Neutrophil (primary cell): ENCODE results near the gene MECR.

Source experiments
- H3K27ac ChIP-seq: fragments of 200-600 bp; sonication (generic); 2 replicates; pipeline ENCODE4 v1.5.1; 2016; ENCODE audit warnings: mild to moderate bottlenecking, moderate library complexity
- H3K27me3 ChIP-seq: fragments of 200-600 bp; sonication (generic); 2 replicates; pipeline ENCODE4 v1.6.0; 2016; ENCODE audit warnings: mild to moderate bottlenecking
- H3K36me3 ChIP-seq: fragments of 200-600 bp; sonication (generic); 2 replicates; pipeline ENCODE4 v1.5.1; 2017
- H3K4me1 ChIP-seq, 2 experiments: fragments of 200-600 bp in 1 of 2; sonication (generic) in 1 of 2; 1 replicate in 1 of 2; 2 replicates in 1 of 2; pipeline versions ENCODE4 v1.5.1 to v1.6.1; 2013 to 2016; ENCODE audit warnings: low read depth in 1 of 2, low read length in 1 of 2, mild to moderate bottlenecking in 1 of 2, moderate library complexity in 1 of 2; ENCODE audit not compliant: control insufficient read depth in 1 of 2, insufficient read depth in 1 of 2
- H3K4me3 ChIP-seq, 2 experiments: fragments of 200-600 bp in 1 of 2; sonication (generic) in 1 of 2; 1 replicate in 1 of 2; 2 replicates in 1 of 2; pipeline ENCODE4 v1.5.1; 2013 to 2016; ENCODE audit warnings: low read depth in 1 of 2, low read length in 1 of 2, mild to moderate bottlenecking in 1 of 2, moderate library complexity in 1 of 2
- H3K9me3 ChIP-seq: fragments of 200-600 bp; sonication (generic); 2 replicates; pipeline ENCODE4 v1.5.1; 2016
- TF ChIP-seq, protein P1 (sequence below): fragments of 200-600 bp; sonication (generic); IDR thresholded peaks from 2 replicates; pipeline ENCODE4 v1.5.1; 2016; ENCODE audit warnings: antibody characterized with exemption

Gene MECR

GRCh38 chr1:29208442-29208841 is 22.3 kb downstream of the MECR start:
- TF ChIP-seq, protein P1, sequence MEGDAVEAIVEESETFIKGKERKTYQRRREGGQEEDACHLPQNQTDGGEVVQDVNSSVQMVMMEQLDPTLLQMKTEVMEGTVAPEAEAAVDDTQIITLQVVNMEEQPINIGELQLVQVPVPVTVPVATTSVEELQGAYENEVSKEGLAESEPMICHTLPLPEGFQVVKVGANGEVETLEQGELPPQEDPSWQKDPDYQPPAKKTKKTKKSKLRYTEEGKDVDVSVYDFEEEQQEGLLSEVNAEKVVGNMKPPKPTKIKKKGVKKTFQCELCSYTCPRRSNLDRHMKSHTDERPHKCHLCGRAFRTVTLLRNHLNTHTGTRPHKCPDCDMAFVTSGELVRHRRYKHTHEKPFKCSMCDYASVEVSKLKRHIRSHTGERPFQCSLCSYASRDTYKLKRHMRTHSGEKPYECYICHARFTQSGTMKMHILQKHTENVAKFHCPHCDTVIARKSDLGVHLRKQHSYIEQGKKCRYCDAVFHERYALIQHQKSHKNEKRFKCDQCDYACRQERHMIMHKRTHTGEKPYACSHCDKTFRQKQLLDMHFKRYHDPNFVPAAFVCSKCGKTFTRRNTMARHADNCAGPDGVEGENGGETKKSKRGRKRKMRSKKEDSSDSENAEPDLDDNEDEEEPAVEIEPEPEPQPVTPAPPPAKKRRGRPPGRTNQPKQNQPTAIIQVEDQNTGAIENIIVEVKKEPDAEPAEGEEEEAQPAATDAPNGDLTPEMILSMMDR, result no peak
- no peaks in the 10 kb centered on the region for H3K9me3 ChIP-seq
- no peaks in the 10 kb centered on the region for H3K4me1 ChIP-seq
- no peaks in the 10 kb centered on the region for H3K36me3 ChIP-seq
- H3K4me3 ChIP-seq, result no peak overlapping the region
- no peak overlapping the region for H3K27ac ChIP-seq
- no peaks in the 10 kb centered on the region for H3K27me3 ChIP-seq

DNA sequence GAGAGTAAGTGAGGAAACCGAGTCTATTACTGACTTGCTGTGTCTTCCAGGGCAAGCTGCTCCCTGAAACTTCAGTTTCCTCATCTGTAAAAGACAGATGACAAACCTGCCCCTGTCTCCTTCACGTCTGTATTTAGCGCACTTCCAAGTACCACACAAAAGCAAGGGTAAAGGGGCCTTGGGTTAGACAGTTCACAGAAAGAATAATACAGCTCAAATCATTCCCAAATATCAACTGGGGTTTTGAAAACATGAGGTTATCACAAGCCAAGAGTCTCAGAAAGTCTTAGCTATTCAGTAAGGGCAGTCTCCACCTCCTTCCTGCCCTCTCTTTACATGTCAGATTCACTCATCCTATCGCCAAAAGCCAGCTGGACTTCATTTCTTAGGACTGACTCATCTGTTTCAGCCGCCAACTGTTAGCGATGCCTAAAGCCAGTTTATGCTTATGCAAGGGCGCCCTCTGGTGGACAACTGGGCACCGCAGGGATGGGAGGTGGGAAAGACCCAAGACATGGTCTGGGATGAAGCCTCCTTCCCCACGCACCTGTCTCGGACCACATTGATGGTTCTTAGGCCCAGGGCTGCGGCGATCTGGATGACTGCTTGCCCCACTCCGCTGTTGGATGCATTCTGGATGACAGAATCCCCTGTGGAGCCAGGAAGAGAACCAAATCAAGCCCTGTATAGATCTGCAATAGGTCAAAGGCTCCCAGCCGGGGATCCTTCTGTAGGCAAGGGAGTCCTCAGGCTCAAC is 28.0 kb downstream of the MECR start:
- peak overlapping the region; percentile 23 for H3K27ac ChIP-seq
- H3K4me3 ChIP-seq, result no peak overlapping the region
- no peaks in the 10 kb centered on the region for H3K36me3 ChIP-seq
- TF ChIP-seq, protein P1, result peak; percentile 93
- H3K4me1 ChIP-seq, result peaks cover 9 to 13% of the 10 kb centered on the region in 2 experiments
- H3K27me3 ChIP-seq, result no peaks in the 10 kb centered on the region
- no peaks in the 10 kb centered on the region for H3K9me3 ChIP-seq

DNA sequence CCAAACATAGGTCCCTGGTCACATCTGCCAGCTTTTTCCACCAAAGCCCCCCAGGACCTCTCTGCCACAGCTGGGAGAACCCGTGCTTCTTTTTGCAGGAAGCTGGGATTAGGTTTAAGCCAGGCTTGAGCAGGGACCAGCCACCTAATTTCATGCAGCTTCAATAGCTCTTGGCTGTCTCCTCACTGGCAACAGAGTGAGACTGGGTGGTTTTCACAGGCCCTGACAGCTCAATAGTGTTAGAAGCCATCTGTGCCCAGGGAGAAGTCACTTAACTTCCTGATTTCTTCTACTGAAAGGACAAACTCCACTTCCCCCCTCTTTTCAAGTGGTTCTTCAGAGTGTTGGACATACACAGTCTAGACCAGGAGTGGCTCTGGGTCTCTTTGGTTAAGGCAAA is 28.7 kb downstream of the MECR start:
- no peaks in the 10 kb centered on the region for H3K36me3 ChIP-seq
- peak overlapping the region; percentile 23 for H3K27ac ChIP-seq
- H3K27me3 ChIP-seq, result no peaks in the 10 kb centered on the region
- H3K4me3 ChIP-seq, result no peak overlapping the region
- no peaks in the 10 kb centered on the region for H3K9me3 ChIP-seq
- TF ChIP-seq, protein P1, result no peak
- peaks cover 9 to 13% of the 10 kb centered on the region in 2 experiments for H3K4me1 ChIP-seq

DNA sequence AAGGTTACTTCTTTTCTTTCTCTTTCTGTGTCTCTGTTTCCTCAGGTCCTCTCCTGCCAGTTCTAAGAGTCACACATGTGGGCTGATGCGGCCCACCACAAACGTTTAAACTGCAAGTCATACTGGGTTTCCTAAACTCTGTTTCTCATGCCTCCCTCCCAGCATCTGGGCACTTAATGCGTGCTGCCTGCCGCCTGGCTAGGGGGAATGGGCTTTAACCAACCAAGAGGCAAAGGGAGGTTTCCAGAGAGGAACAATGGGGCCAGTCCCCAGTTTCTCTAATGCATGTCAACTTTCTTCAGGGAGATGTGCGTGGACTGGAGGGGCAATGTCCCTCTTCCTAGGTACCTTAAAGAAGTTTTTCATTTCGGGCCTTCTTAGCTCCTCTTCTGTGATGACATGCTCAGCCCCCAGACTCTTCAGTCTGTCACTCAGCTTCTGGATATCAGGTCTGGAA is 29.1 kb downstream of the MECR start:
- peaks cover 9 to 13% of the 10 kb centered on the region in 2 experiments for H3K4me1 ChIP-seq
- TF ChIP-seq, protein P1, result no peak
- no peak overlapping the region for H3K4me3 ChIP-seq
- no peaks in the 10 kb centered on the region for H3K27me3 ChIP-seq
- no peaks in the 10 kb centered on the region for H3K36me3 ChIP-seq
- H3K27ac ChIP-seq, result no peak overlapping the region
- H3K9me3 ChIP-seq, result no peaks in the 10 kb centered on the region

- no peaks in the 10 kb centered on the region for H3K27me3 ChIP-seq
- H3K27ac ChIP-seq, result no peak overlapping the region
- peaks cover 9 to 13% of the 10 kb centered on the region in 2 experiments for H3K4me1 ChIP-seq
- H3K9me3 ChIP-seq, result no peaks in the 10 kb centered on the region
- TF ChIP-seq, protein P1, result no peak
- no peaks in the 10 kb centered on the region for H3K36me3 ChIP-seq
- H3K4me3 ChIP-seq, result no peak overlapping the region
These were observed 29.7 kb downstream of the MECR start for GRCh38 chr1:29200906-29201594.
